Measurements from ENCODE around the gene KDM2B.

DNA sequence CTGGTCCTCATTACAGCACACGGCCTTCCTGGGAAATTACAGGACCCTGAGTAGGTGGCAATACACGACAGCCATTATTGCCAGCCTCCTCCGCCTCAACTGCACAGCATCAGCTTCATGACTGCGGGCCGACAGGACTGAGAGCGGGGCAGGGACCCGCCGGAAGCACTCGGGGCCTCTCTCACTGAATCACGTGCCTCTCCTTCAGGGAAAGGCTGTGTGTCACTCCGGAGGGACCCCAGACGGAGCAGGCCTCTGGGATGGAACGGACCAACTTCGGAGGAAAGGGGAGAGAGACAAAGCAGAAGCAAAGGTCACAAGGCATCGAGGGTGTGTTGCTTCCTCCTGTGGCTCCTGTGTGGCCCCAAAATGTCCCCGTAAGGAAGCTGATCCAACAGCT is 90.9 kb downstream of the KDM2B start:
- TF ChIP-seq POLR2A (IDR thresholded peaks at IDR 0.05; ENCODE audit: low read depth, low read length) (no peak), NFIC (IDR thresholded peaks at IDR 0.05; ENCODE audit: low read depth, low read length) (no peak), GATAD2B (conservative IDR thresholded peaks at IDR 0.05; ENCODE audit: low read depth) (no peak), TCF12 (IDR thresholded peaks at IDR 0.05; ENCODE audit: low read depth, low read length) (no peak), POLR2AphosphoS2 (IDR thresholded peaks at IDR 0.05; ENCODE audit: low read depth, low read length) (no peak), CBFB (IDR thresholded peaks at IDR 0.05; ENCODE audit: low read depth) (no peak), CTCF (IDR thresholded peaks at IDR 0.05 in 2 of 3, conservative IDR thresholded peaks at IDR 0.05 in 1 of 3; ENCODE audit: control insufficient read depth in 2 of 3, extremely low read depth in 1 of 3, insufficient read depth in 1 of 3, low read depth in 3 of 3, low read length in 3 of 3) (no peak), POLR2AphosphoS5 (IDR thresholded peaks at IDR 0.05; ENCODE audit: low read length) (no peak)

Data from GM12878 (cell line).